A172 (cell line): ENCODE results near the gene CELF4. TPM values are rescaled to one million over a fixed set of nuclear protein-coding genes. Genes with fewer than 3 reads are reported as not detected.
A peak's percentile ranks its signal among the peaks of the same experiment; 100 is the strongest.
"Not testable (repeated sequence)": the region's sequence is repeated elsewhere in the genome, so short reads cannot be mapped to it uniquely, and the experiment has no call there.

Experiments
- DNase-seq: peaks from one replicate; pipeline ENCODE4 v3.0.0-alpha.2; 2015; ENCODE audit warnings: low spot score
- total RNA-seq: library from RNA; depleted of rRNA; stranded (reverse); fragments of >200 nt; shearing (Covaris generic); gene quantifications from 2 replicates; pipeline ENCODE4 v1.2.3, GENCODE V29; 2014

The CELF4 gene
- total RNA-seq, 1 experiment from 2014 or later: not detected

- not testable (repeated sequence) for DNase-seq
Observed at GRCh38 chr18:37358061-37358460, 207.5 kb downstream of the CELF4 start.

- DNase-seq: no peak
Observed at GRCh38 chr18:37355772-37356171, 209.8 kb downstream of the CELF4 start.

- no peak for DNase-seq
Observed at GRCh38 chr18:37351110-37351509, 214.5 kb downstream of the CELF4 start.

GRCh38 chr18:37348729-37349128 is 216.9 kb downstream of the CELF4 start:
- no peak for DNase-seq

GRCh38 chr18:37346048-37346447 is 219.6 kb downstream of the CELF4 start:
- no peak for DNase-seq

- no peak for DNase-seq
Observed at GRCh38 chr18:37343542-37343851, 222.1 kb downstream of the CELF4 start.

GRCh38 chr18:37341473-37342086 is 224.0 kb downstream of the CELF4 start:
- peak; percentile 21 for DNase-seq

- DNase-seq: no peak
Observed at GRCh38 chr18:37341016-37341415, 224.6 kb downstream of the CELF4 start.

GRCh38 chr18:37339701-37340215 is 225.8 kb downstream of the CELF4 start:
- no peak for DNase-seq

- DNase-seq: no peak
Observed at GRCh38 chr18:37336568-37337285, 228.9 kb downstream of the CELF4 start.

GRCh38 chr18:37335409-37335736 is 230.2 kb downstream of the CELF4 start:
- DNase-seq: no peak

- DNase-seq: peak; percentile 64
Observed at GRCh38 chr18:37334631-37335408, 230.8 kb downstream of the CELF4 start.

- DNase-seq: no peak
Observed at GRCh38 chr18:37332628-37333420, 232.8 kb downstream of the CELF4 start.

- no peak for DNase-seq
Observed at GRCh38 chr18:37332219-37332618, 233.4 kb downstream of the CELF4 start.

GRCh38 chr18:37330173-37330572 is 235.4 kb downstream of the CELF4 start:
- DNase-seq: no peak

GRCh38 chr18:37328946-37329719 is 236.5 kb downstream of the CELF4 start:
- no peak for DNase-seq

GRCh38 chr18:37327063-37327577 is 238.5 kb downstream of the CELF4 start:
- DNase-seq: no peak

GRCh38 chr18:37322492-37323035 is 243.0 kb downstream of the CELF4 start:
- peak; percentile 24 for DNase-seq

GRCh38 chr18:37321582-37322491 is 243.8 kb downstream of the CELF4 start:
- no peak for DNase-seq

GRCh38 chr18:37320317-37320716 is 245.3 kb downstream of the CELF4 start:
- no peak for DNase-seq
